CD4-positive, alpha-beta T cell treated with Interleukin-4 for 1 hour (primary cell): ENCODE measurements around the gene LRRC28.

ENCODE experiments used
- DNase-seq, 2 donors: peaks; one replicate each; pipeline ENCODE4 v3.0.0-alpha.2; 2020 to 2022

The LRRC28 gene

DNA sequence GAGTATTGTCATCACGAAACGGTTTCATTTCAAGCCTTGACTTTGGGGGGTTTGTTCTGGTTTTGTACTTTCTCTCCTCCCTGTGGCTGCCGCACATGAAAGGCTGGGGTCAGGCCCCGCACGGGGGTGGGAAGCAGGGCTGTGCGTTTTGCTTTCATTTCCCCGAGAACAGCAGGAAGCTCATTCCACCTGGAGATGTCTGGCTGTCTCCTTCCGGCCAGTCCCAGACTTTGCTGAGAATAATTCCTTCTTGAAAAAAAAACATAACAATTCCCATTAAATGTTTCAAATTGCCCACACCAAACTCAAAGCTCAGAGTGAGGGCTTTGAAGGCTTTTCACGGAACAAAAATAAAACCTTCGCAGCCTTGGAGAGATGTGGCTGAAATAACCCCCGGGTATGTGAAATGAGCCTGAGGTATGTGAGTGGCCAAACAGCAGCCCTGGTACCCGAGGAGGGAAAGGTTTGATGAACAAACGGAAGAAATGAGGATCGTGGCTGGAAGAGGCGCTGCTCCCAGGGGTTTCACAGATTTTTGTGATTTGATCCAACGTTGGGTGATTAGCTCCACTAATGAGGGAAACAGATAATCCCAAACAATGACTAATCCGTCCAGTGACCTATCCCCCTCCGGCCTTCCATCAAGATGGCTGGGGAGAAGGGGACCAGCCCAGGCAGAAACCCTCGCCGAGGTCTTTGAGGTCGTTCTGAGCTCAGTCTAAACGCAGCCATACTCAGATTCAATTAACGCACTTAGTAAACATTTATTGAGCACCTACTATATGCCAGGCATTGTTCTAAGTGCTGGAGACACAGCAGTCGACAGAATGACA lies 187.6 kb downstream of the LRRC28 start:
- peak in 1 of 2 donors; percentile 7 for DNase-seq

GRCh38 chr15:99439524-99439835 lies 188.2 kb downstream of the LRRC28 start:
- DNase-seq, result no peak

DNA sequence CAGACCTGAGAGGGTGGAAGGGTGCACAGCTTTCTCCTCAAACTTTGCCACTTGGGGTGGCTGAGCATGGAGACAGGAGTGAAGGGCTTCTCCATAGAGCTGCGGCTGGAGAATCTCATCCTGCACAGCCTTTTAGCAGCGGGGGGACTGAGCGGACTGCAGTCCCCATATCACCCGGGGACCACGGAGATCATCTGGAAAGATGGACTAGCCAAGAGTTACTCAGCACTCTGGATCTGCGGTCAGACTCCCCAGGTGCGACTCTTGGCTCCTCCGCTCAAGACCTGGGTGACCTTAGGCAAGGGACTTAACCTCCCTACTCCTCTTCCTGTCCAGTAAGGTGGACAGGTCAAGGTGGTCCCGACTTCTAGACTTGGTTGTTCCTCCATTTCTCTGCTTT lies 188.7 kb downstream of the LRRC28 start:
- DNase-seq, result no peak
